ES-I3 (cell line): Measurements from ENCODE around the gene KAZN.
"Not testable (repeated sequence)": the region's sequence is repeated elsewhere in the genome, so short reads cannot be mapped to it uniquely, and the experiment has no call there.

Experiments used
- H3K36me3 ChIP-seq: 2 replicates; pipeline ENCODE4 v1.6.1; 2013; ENCODE audit warnings: mild to moderate bottlenecking, low read length, control low read depth, moderate library complexity; ENCODE audit not compliant: insufficient read depth
- H3K4me1 ChIP-seq: 2 replicates; pipeline ENCODE4 v1.6.1; 2013; ENCODE audit warnings: mild to moderate bottlenecking, control low read depth, low read length; ENCODE audit not compliant: insufficient read depth
- H3K9ac ChIP-seq: 2 replicates; pipeline ENCODE4 v1.6.1; 2013; ENCODE audit warnings: low read depth, mild to moderate bottlenecking, low read length, moderate library complexity
- H3K9me3 ChIP-seq: 2 replicates; pipeline ENCODE4 v1.6.1; 2013; ENCODE audit warnings: mild to moderate bottlenecking, low read length, moderate library complexity; ENCODE audit not compliant: control insufficient read depth, insufficient read depth

The KAZN gene

GRCh38 chr1:15123270-15123669, 524.8 kb downstream of the KAZN start:
- no peak overlapping the region for H3K9ac ChIP-seq
- no peaks in the 10 kb centered on the region for H3K4me1 ChIP-seq
- H3K36me3 ChIP-seq: no peaks in the 10 kb centered on the region
- H3K9me3 ChIP-seq: no peaks in the 10 kb centered on the region

GRCh38 chr1:15123925-15124324, 525.4 kb downstream of the KAZN start:
- Histone ChIP-seq H3K9me3 (no peaks in the 10 kb centered on the region), H3K9ac (no peak overlapping the region), H3K4me1 (no peaks in the 10 kb centered on the region)

GRCh38 chr1:15124362-15125100, 526.0 kb downstream of the KAZN start:
- Histone ChIP-seq H3K9me3 (no peaks in the 10 kb centered on the region), H3K4me1 (no peaks in the 10 kb centered on the region), H3K9ac (no peak overlapping the region)

More at GRCh38 chr1:15123925-15124324, 525.4 kb downstream of the KAZN start:
- H3K36me3 ChIP-seq: no peaks in the 10 kb centered on the region

GRCh38 chr1:15125101-15125745, 526.7 kb downstream of the KAZN start:
- H3K9ac ChIP-seq: no peak overlapping the region
- no peaks in the 10 kb centered on the region for H3K36me3 ChIP-seq
- H3K4me1 ChIP-seq: no peaks in the 10 kb centered on the region
- peaks cover 5% of the 10 kb centered on the region; the same call in 1 of the 2 replicates for H3K9me3 ChIP-seq

More at GRCh38 chr1:15124362-15125100, 526.0 kb downstream of the KAZN start:
- H3K36me3 ChIP-seq: no peaks in the 10 kb centered on the region

GRCh38 chr1:15128077-15128476, 529.6 kb downstream of the KAZN start:
- H3K4me1 ChIP-seq: no peaks in the 10 kb centered on the region
- peaks cover 5% of the 10 kb centered on the region; the same call in 1 of the 2 replicates for H3K9me3 ChIP-seq
- no peak overlapping the region for H3K9ac ChIP-seq
- no peaks in the 10 kb centered on the region for H3K36me3 ChIP-seq

- Histone ChIP-seq H3K4me1 (no peaks in the 10 kb centered on the region), H3K9me3 (peaks cover 5% of the 10 kb centered on the region; the same call in 1 of the 2 replicates), H3K36me3 (no peaks in the 10 kb centered on the region), H3K9ac (no peak overlapping the region)
Measured at GRCh38 chr1:15128520-15129313, 530.2 kb downstream of the KAZN start.

GRCh38 chr1:15129944-15130343, 531.5 kb downstream of the KAZN start:
- Histone ChIP-seq H3K9ac (no peak overlapping the region), H3K9me3 (peaks cover 5% of the 10 kb centered on the region; the same call in 1 of the 2 replicates), H3K36me3 (no peaks in the 10 kb centered on the region), H3K4me1 (no peaks in the 10 kb centered on the region)

- Histone ChIP-seq H3K36me3 (no peaks in the 10 kb centered on the region), H3K9ac (no peak overlapping the region), H3K4me1 (no peaks in the 10 kb centered on the region), H3K9me3 (peaks cover 5% of the 10 kb centered on the region; the same call in 1 of the 2 replicates)
Measured at GRCh38 chr1:15130607-15131006, 532.1 kb downstream of the KAZN start.

- H3K36me3 ChIP-seq: no peaks in the 10 kb centered on the region
- no peaks in the 10 kb centered on the region; the same call in 1 of the 2 replicates for H3K4me1 ChIP-seq
- no peak overlapping the region for H3K9ac ChIP-seq
- peaks cover 5% of the 10 kb centered on the region; the same call in 1 of the 2 replicates for H3K9me3 ChIP-seq
Measured at GRCh38 chr1:15132965-15133364, 534.5 kb downstream of the KAZN start.

GRCh38 chr1:15134285-15134684, 535.8 kb downstream of the KAZN start:
- H3K4me1 ChIP-seq: no peaks in the 10 kb centered on the region; the same call in 1 of the 2 replicates
- H3K9ac ChIP-seq: no peak overlapping the region
- peaks cover 5% of the 10 kb centered on the region; the same call in 1 of the 2 replicates for H3K9me3 ChIP-seq
- no peaks in the 10 kb centered on the region for H3K36me3 ChIP-seq

- H3K9me3 ChIP-seq, H3K4me1 ChIP-seq, H3K36me3 ChIP-seq, H3K9ac ChIP-seq: not testable (repeated sequence)
Measured at GRCh38 chr1:15135604-15136003, 537.1 kb downstream of the KAZN start.

- H3K36me3 ChIP-seq: no peaks in the 10 kb centered on the region
- H3K4me1 ChIP-seq: no peaks in the 10 kb centered on the region; the same call in 1 of the 2 replicates
- H3K9ac ChIP-seq: no peak overlapping the region
- no peaks in the 10 kb centered on the region for H3K9me3 ChIP-seq
Measured at GRCh38 chr1:15137809-15138208, 539.3 kb downstream of the KAZN start.

GRCh38 chr1:15139654-15140350, 541.3 kb downstream of the KAZN start:
- no peak overlapping the region for H3K9ac ChIP-seq
- no peaks in the 10 kb centered on the region for H3K9me3 ChIP-seq
- no peaks in the 10 kb centered on the region; the same call in 1 of the 2 replicates for H3K4me1 ChIP-seq
- H3K36me3 ChIP-seq: no peaks in the 10 kb centered on the region
